Pancreas (tissue), 10 donors: ENCODE measurements around the gene MYO5C. TPM values are rescaled to one million over a fixed set of nuclear protein-coding genes. Genes with fewer than 3 reads are reported as not detected.

ENCODE experiments used
- ATAC-seq, 4 donors: fragments of 200-7000 bp; cut with Tn5 transposase; one replicate each; pipeline versions ENCODE4 v1.8.0 to v1.9.1; 2020; ENCODE audit warnings: mild to moderate bottlenecking in 4 of 4, moderate library complexity in 4 of 4
- DNase-seq, 6 donors: peaks; one replicate each; pipeline ENCODE4 v3.0.0-alpha.2; 2020
- FAIRE-seq: peaks from 2 replicates; lab custom pipeline; 2012; peaks lifted over from hg19 to GRCh38; lab: Jason Lieb, UNC
- H3K27ac ChIP-seq, 4 donors: fragments of 200-600 bp; sonication (generic); 1 replicate in 3 of 4; 2 replicates in 1 of 4; pipeline versions ENCODE4 v1.5.0 to v1.8.0; 2020
- H3K27me3 ChIP-seq, 4 donors: fragments of 200-600 bp; one replicate each; pipeline ENCODE4 v1.8.0; 2021
- H3K36me3 ChIP-seq, 3 donors: fragments of 200-600 bp; sonication (generic) in 1 of 3; one replicate each; pipeline versions ENCODE4 v1.5.0 to v1.8.0; 2020 to 2021
- H3K4me1 ChIP-seq, 3 donors: fragments of 200-600 bp; one replicate each; pipeline ENCODE4 v1.8.0; 2021
- H3K4me3 ChIP-seq, 4 donors: fragments of 200-600 bp; sonication (generic) in 2 of 4; one replicate each; pipeline versions ENCODE4 v1.5.0 to v1.8.0; 2020 to 2021
- H3K9me3 ChIP-seq, 4 donors: fragments of 200-600 bp; one replicate each; pipeline ENCODE4 v1.8.0; 2021
- WGBS, 2 donors: extraction: QIAGEN DNeasy Blood & Tissue Kit; methylation state at CpG; one replicate each; pipeline ENCODE4 v1.1.7; 2013; 5-methylcytosine and 5-hydroxymethylcytosine counted together
- intact Hi-C, 3 donors: fragments of 100-400 bp; cut with DNase I; formaldehyde crosslinking; loops; one replicate each; pipeline versions ENCODE4 v1.11.1 to v1.14.2; 2022
- polyA plus RNA-seq, 2 donors: library from polyadenylated mRNA; stranded (reverse); fragments of 200-250 nt; gene quantifications; one replicate each; pipeline ENCODE4 v1.2.3, GENCODE V29; 2013
- total RNA-seq, 6 donors: library from RNA; stranded (reverse); fragmentation: NEBNext Ultra II Directional in 4 of 6; extraction: Animal tissue kit (Norgen Biotek cat#: 25700) in 4 of 6; gene quantifications; one replicate each; pipeline versions ENCODE4 v1.2.1 to v1.2.4, GENCODE V29; 2021 to 2023
- TF ChIP-seq, protein P1 (sequence below), 4 donors: fragments of 200-600 bp; sonication (generic) in 3 of 4; IDR thresholded peaks; one replicate each; pipeline versions ENCODE4 v1.5.0 to v1.8.0; 2021; ENCODE audit warnings: antibody characterized with exemption in 4 of 4
- donor health status: healthy with polysubstance abuse.
- donor health status: DM: no; HTN: no; CAD: no; lungs with moderate emphysema.
- donor health status: DM: no; HTN: no; CAD: no.
- donor health status: control.
- donor health status: control.
- donor health status: Bipolar disorder and iron deficiency.
- donor health status: DM: yes; HTN: yes; CAD: no.
- donor health status: DM: no; HTN: no; CAD: no.
- donor health status: DM: no; HTN: no; CAD: no.
- donor health status: DM: yes; HTN: yes; CAD: no.

The MYO5C gene
- total and polyA plus RNA-seq, 8 donors = 12.7 to 52.7 (median 39.2) TPM

DNA sequence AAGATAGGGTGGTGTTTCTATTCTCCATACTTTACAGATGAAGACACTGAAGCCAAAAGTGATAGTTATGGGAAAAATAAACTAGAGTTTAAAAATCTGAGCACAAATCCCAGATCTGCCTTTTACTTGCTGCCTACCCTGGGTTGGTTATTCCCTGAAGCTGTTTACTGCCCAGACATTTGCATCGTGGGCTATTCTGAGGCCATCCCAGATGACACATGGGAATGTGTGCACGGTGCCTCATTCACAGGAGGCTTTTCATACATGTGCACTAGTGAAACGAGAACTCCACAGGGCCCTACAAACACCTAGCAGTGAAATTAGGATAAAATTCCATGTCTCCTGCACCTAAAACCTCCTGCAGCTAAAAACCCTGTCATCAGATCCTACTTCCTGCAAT is 17.5 kb downstream of the MYO5C start:
- FAIRE-seq (no peak), ATAC-seq (no peak), DNase-seq (no peak)
- Histone ChIP-seq H3K4me1 (peaks cover 26 to 34% (median 31%) of the 10 kb centered on the region in 3 donors), H3K36me3 (peaks cover 0 to 63% (median 32%) of the 10 kb centered on the region in 3 donors), H3K27ac (no peak overlapping the region), H3K27me3 (no peaks in the 10 kb centered on the region), H3K9me3 (no peaks in the 10 kb centered on the region), H3K4me3 (no peak overlapping the region)
- 75 to 86% methylated on average over 3 of the region's 3 CpGs for WGBS, 2 donors
- intact Hi-C loops = no loop called here
- TF ChIP-seq, protein P1, sequence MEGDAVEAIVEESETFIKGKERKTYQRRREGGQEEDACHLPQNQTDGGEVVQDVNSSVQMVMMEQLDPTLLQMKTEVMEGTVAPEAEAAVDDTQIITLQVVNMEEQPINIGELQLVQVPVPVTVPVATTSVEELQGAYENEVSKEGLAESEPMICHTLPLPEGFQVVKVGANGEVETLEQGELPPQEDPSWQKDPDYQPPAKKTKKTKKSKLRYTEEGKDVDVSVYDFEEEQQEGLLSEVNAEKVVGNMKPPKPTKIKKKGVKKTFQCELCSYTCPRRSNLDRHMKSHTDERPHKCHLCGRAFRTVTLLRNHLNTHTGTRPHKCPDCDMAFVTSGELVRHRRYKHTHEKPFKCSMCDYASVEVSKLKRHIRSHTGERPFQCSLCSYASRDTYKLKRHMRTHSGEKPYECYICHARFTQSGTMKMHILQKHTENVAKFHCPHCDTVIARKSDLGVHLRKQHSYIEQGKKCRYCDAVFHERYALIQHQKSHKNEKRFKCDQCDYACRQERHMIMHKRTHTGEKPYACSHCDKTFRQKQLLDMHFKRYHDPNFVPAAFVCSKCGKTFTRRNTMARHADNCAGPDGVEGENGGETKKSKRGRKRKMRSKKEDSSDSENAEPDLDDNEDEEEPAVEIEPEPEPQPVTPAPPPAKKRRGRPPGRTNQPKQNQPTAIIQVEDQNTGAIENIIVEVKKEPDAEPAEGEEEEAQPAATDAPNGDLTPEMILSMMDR (IDR thresholded peaks at IDR 0.05) = no peak

DNA sequence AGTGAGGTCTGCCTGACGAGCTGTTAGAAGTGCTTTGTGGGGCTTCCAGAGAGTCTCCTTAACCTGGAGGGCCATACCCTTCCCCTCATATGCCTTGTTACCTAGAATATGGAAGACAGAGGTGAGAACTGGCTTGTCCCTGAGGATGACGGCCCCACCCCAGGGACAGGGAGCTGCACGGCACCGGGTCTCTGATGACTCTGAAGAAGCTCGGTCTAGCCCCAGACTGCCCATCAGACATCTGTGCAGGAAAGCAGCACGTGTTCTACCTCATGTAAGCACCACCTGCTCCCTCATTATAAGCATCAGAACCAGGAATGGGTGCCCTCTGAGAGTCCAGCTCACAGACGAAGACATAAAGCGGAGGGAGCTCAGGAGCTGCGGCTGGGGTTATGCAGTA is 18.0 kb downstream of the MYO5C start:
- intact Hi-C loops = no loop called here
- no peak for FAIRE-seq

GRCh38 chr15:52276256-52276770 is 19.3 kb downstream of the MYO5C start:
- 86% methylated on average over 7 of the region's 7 CpGs for WGBS, 2 donors
- Histone ChIP-seq H3K27me3 (no peaks in the 10 kb centered on the region), H3K27ac (no peak overlapping the region), H3K36me3 (peaks cover 0 to 81% (median 32%) of the 10 kb centered on the region in 3 donors), H3K4me3 (no peak overlapping the region), H3K4me1 (peaks cover 8 to 18% (median 15%) of the 10 kb centered on the region in 3 donors), H3K9me3 (no peaks in the 10 kb centered on the region)
- ATAC-seq (no peak), DNase-seq (no peak), FAIRE-seq (no peak)
- intact Hi-C loops = no loop called here
- TF ChIP-seq, protein P1 (IDR thresholded peaks at IDR 0.05) = no peak

More for the DNA sequence above, 18.0 kb downstream of the MYO5C start:
- WGBS, 2 donors = 87 to 90% methylated on average over 9 of the region's 9 CpGs
- Histone ChIP-seq H3K4me3 (no peak overlapping the region), H3K9me3 (no peaks in the 10 kb centered on the region), H3K27ac (no peak overlapping the region), H3K4me1 (peaks cover 21 to 30% (median 28%) of the 10 kb centered on the region in 3 donors), H3K36me3 (peaks cover 0 to 69% (median 32%) of the 10 kb centered on the region in 3 donors), H3K27me3 (no peaks in the 10 kb centered on the region)
- DNase-seq (no peak), ATAC-seq (no peak)
- TF ChIP-seq, protein P1 (IDR thresholded peaks at IDR 0.05) = no peak

DNA sequence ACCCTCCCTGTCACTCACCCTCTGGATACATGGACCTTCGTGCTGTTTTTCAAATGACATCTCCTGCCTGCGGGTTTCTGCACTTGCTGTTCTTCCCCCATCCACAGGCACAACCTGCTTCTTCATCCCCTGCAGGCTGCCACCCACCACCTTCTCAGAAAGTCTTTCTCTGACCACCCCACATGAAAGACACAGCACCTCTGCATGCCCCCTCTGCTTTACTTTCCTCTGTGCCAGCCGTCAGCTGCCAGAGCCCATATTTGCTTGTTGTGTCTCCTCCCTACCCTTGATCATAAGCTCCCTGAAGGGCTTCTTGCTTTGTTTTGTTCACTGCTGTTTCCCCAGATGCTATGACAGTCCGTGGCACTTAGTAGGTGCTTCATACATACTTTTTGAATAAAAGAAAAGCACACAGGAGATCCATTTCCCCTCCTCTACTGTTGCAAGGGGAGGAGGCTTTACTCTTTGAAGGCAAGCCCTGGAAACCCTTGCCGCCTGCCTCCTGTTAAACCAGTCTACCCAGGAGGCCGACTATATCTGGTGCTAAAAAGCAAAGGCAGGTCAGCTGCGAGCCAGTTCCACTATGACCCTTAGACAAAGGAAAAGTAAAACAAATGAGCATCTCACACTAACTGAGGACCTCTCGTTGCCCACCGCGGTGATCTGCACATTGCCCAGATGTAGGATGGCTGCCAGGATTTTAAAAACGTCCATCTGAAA is 31.9 kb downstream of the MYO5C start:
- Histone ChIP-seq H3K27ac (no peak overlapping the region), H3K9me3 (no peaks in the 10 kb centered on the region), H3K4me1 (peaks cover 0 to 7% (median 0%) of the 10 kb centered on the region in 3 donors), H3K4me3 (no peak overlapping the region), H3K27me3 (no peaks in the 10 kb centered on the region), H3K36me3 (peaks cover 0 to 45% (median 9%) of the 10 kb centered on the region in 3 donors)
- WGBS, 2 donors = 66 to 70% methylated on average over 11 of the region's 11 CpGs
- intact Hi-C loops = no loop called here
- FAIRE-seq (no peak), ATAC-seq (no peak), DNase-seq (no peak)
- TF ChIP-seq, protein P1 (IDR thresholded peaks at IDR 0.05) = no peak

- 44 to 58% methylated on average over 5 of the region's 5 CpGs for whole genome bisulfite sequencing, 2 donors
- peak in 3 of 4 donors; percentile 13 to 18 (median 15) for ATAC-seq
- peaks cover 0 to 7% (median 0%) of the 10 kb centered on the region in 3 donors for H3K4me1 ChIP-seq
These were observed 33.2 kb downstream of the MYO5C start for GRCh38 chr15:52262364-52262763.

More at GRCh38 chr15:52262364-52262763, 33.2 kb downstream of the MYO5C start:
- Histone ChIP-seq H3K36me3 (peaks cover 0 to 31% (median 9%) of the 10 kb centered on the region in 3 donors), H3K27me3 (no peaks in the 10 kb centered on the region), H3K9me3 (no peaks in the 10 kb centered on the region), H3K4me3 (no peak overlapping the region), H3K27ac (peak overlapping the region; percentile 31 to 78 (median 64))
- FAIRE-seq (no peak), DNase-seq (no peak)
- intact Hi-C loops = no loop called here
- TF ChIP-seq, protein P1 (IDR thresholded peaks at IDR 0.05) = no peak
